ENCODE results near the gene STIM1.

- TF ChIP-seq SNAI2 (CRISPR knock-in tag; IDR thresholded peaks at IDR 0.05) (no peak), PATZ1 (CRISPR knock-in tag; IDR thresholded peaks at IDR 0.05; ENCODE audit: borderline replicate concordance) (no peak), ZNF70 (CRISPR knock-in tag; IDR thresholded peaks at IDR 0.05) (no peak)
Measured at GRCh38 chr11:3836903-3837302, 18.6 kb upstream of the STIM1 start.

All from SK-N-SH treated with all-trans-retinoic acid at 6 μM for 48 hours (cell line).